Measurements from ENCODE around the gene CSRNP3.

CSRNP3 gene

DNA sequence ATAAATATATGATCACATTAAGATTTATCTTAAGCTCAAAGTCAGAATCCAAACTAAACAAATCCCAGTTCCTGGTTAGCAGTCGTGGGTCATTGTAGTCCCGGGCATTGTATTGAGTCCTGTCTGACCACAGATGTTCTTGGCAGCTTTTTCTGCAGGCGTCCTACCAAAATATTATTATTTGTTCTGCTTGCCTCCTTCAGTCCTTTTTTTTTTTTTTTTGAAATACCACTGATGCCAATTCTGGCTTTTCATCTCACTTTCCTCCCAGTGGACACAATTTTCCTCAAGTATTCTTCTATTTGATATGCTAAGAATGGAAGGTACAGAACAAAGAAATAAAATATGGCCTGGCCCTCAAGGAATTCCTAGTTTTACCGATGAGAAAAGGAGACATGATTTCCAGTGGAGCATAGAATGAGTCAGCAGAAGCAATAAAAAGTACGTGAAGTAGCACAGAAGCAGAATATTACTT, 151.6 kb downstream of the CSRNP3 start:
- TF ChIP-seq HDGF (IDR thresholded peaks at IDR 0.05; ENCODE audit: borderline replicate concordance) (no peak), ELF4 (IDR thresholded peaks at IDR 0.05) (no peak), FOXM1 (IDR thresholded peaks at IDR 0.05; ENCODE audit: borderline replicate concordance) (no peak), LEF1 (IDR thresholded peaks at IDR 0.05; ENCODE audit: borderline replicate concordance) (no peak), TARDBP (IDR thresholded peaks at IDR 0.05) (no peak), SUZ12 (IDR thresholded peaks at IDR 0.05) (no peak), NFRKB (IDR thresholded peaks at IDR 0.05) (no peak), L3MBTL2 (conservative IDR thresholded peaks at IDR 0.05) (no peak), ZNF384 (IDR thresholded peaks at IDR 0.05) (no peak), FOXA1 (IDR thresholded peaks at IDR 0.05) (no peak), ARNT (IDR thresholded peaks at IDR 0.05) (no peak), CTBP1 (IDR thresholded peaks at IDR 0.05; ENCODE audit: borderline replicate concordance) (no peak), SP1 (IDR thresholded peaks at IDR 0.05) (no peak), BHLHE40 (IDR thresholded peaks at IDR 0.05; ENCODE audit: borderline replicate concordance) (no peak), FOXK2 (IDR thresholded peaks at IDR 0.05) (no peak)
- TF ChIP-seq, protein P1, sequence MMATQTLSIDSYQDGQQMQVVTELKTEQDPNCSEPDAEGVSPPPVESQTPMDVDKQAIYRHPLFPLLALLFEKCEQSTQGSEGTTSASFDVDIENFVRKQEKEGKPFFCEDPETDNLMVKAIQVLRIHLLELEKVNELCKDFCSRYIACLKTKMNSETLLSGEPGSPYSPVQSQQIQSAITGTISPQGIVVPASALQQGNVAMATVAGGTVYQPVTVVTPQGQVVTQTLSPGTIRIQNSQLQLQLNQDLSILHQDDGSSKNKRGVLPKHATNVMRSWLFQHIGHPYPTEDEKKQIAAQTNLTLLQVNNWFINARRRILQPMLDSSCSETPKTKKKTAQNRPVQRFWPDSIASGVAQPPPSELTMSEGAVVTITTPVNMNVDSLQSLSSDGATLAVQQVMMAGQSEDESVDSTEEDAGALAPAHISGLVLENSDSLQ (IDR thresholded peaks at IDR 0.05) = no peak
- CTCF ChIA-PET = no interaction called here
- POLR2A ChIA-PET = interaction anchor here (0.9 kb wide), 1 partner anchor 11 kb away, joined by 3 read pairs; no protein-coding TSS in a partner anchor
- DNase-seq (ENCODE audit: extremely low spot score) = no peak

DNA sequence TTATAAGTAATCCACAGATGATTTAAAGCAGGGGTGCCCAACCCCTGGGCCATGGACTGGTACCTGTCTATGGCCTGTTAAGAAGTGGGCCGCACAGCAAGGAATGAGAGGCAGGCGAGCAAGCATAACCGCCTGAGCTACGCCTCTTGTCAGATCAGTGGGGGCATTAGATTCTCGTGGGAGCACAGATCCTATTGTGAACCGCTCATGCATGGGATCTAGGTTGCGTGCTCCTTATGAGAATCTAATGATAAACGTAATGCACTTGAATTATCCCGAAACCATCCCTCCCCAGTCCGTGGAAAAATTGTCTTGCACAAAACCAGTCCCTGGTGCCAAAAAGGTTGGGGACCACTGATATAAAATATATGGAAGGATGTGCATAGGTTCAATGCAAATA, 153.7 kb downstream of the CSRNP3 start:
- DNase-seq (ENCODE audit: extremely low spot score) = no peak
- ChIA-PET POLR2A (no interaction called here), CTCF (no interaction called here)

DNA sequence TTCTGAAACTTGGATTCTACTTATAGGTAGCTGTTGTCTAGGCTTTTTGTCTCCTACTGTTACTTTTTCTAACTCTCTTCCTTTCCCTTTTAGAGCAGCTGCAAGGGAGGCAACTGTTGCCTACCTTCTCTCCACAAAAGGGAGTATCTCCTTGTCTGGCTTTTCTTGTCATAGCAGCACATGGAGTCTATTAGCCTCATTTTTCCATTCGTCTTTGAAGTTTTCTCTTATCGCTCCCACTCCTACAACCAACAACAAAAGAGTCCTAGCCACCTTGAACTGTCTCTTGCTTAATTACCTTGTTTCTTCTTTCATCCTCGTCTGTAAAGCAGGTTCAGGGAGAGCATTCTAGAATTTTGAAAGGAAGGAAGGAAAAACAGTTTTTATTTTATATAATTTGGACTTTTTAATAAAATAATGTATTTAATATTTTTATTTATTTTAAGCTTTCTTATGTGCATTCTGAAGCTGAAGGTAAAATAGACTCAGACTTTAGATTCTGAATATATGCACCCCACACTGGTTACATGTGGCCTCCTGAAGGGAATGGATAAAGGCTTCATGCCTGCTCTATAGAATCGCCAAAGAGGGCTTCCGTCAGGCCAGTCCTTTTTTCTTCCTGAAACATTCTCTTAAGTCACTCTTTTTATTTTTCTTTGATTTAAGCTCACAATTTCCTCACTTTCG, 154.4 kb downstream of the CSRNP3 start:
- no peak for DNase-seq (ENCODE audit: extremely low spot score)
- ChIA-PET CTCF (no interaction called here), POLR2A (no interaction called here)
- TF ChIP-seq FOXA1 (IDR thresholded peaks at IDR 0.05) (no peak), LEF1 (IDR thresholded peaks at IDR 0.05; ENCODE audit: borderline replicate concordance) (no peak), ZNF384 (IDR thresholded peaks at IDR 0.05) (no peak), HDGF (IDR thresholded peaks at IDR 0.05; ENCODE audit: borderline replicate concordance) (no peak), CTBP1 (IDR thresholded peaks at IDR 0.05; ENCODE audit: borderline replicate concordance) (no peak), L3MBTL2 (conservative IDR thresholded peaks at IDR 0.05) (no peak), TARDBP (IDR thresholded peaks at IDR 0.05) (no peak), BHLHE40 (IDR thresholded peaks at IDR 0.05; ENCODE audit: borderline replicate concordance) (no peak), FOXM1 (IDR thresholded peaks at IDR 0.05; ENCODE audit: borderline replicate concordance) (no peak), SP1 (IDR thresholded peaks at IDR 0.05) (no peak), ELF4 (IDR thresholded peaks at IDR 0.05) (no peak)
- TF ChIP-seq, protein P1 (IDR thresholded peaks at IDR 0.05) = no peak

More for the DNA sequence above, 153.7 kb downstream of the CSRNP3 start:
- TF ChIP-seq ARNT (IDR thresholded peaks at IDR 0.05) (no peak), ZNF384 (IDR thresholded peaks at IDR 0.05) (no peak), CTBP1 (IDR thresholded peaks at IDR 0.05; ENCODE audit: borderline replicate concordance) (no peak), FOXK2 (IDR thresholded peaks at IDR 0.05) (no peak), ELF4 (IDR thresholded peaks at IDR 0.05) (no peak), SP1 (IDR thresholded peaks at IDR 0.05) (no peak), FOXA1 (IDR thresholded peaks at IDR 0.05) (no peak), HDGF (IDR thresholded peaks at IDR 0.05; ENCODE audit: borderline replicate concordance) (no peak), TARDBP (IDR thresholded peaks at IDR 0.05) (no peak)

DNA sequence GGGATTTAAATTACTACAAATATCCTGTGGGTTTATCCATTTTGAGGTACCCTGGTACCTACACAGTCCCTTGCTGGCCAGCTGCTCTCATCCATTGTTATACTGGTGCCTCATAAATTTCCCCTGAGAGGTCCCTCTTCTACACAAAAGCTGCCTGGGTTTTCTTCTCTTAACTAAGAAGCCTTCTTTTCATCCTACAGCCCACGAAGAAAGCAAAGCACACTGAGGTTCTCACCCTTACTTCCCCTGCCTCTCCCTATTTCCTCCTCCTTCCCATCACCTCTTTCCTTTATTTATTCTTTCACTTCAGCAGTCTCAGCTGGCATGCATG, 154.9 kb downstream of the CSRNP3 start:
- no peak for TF ChIP-seq SUZ12 (IDR thresholded peaks at IDR 0.05)
- no peak for DNase-seq (ENCODE audit: extremely low spot score)
- ChIA-PET CTCF (no interaction called here), POLR2A (no interaction called here)

DNA sequence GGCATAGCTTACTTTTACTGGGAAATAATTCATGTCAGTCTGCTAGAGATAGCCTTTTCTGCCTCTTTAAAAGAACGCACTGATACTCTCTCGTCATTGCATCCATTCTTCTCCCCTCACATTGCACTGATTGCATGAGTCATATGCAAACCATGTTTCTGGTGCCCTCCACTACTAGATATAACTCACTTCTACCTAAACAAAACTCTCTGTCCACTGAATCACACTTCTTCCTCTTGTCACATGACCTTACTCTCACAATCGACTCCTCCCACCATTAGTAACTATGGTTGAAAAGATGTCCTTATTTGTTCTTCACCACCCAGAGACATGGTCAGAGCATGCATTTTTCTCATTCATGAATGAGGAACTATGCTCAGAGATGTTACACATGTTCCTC, 158.0 kb downstream of the CSRNP3 start:
- ChIA-PET POLR2A (no interaction called here), CTCF (no interaction called here)
- DNase-seq (ENCODE audit: extremely low spot score) = no peak
- TF ChIP-seq SUZ12 (IDR thresholded peaks at IDR 0.05) = no peak
- TF ChIP-seq FOXK2 (IDR thresholded peaks at IDR 0.05) = no peak
- TF ChIP-seq BHLHE40 (IDR thresholded peaks at IDR 0.05; ENCODE audit: borderline replicate concordance) = no peak
- TF ChIP-seq ARNT (IDR thresholded peaks at IDR 0.05) = no peak

DNA sequence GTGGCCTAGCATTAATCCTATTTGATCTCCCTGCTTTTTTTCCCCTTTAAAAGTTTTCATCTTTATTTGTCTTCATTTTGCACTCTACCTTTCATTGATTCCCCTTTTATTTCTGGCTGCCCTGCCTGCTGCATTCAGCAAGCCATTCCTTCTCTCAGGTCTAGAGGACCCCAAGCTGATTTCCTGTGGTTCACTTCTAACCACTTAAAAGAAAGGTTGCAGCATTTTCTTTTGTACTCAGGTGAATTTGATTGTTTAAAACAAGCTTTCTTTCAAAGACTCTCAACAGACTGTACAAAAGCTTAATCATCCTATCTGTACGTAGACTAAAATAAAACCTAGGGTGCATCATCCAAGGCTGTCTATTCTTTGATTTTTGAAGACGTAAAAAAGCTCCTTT, 160.3 kb downstream of the CSRNP3 start:
- POLR2A ChIA-PET = no interaction called here
- no peak for TF ChIP-seq LEF1 (IDR thresholded peaks at IDR 0.05; ENCODE audit: borderline replicate concordance)
- no peak for TF ChIP-seq NFRKB (IDR thresholded peaks at IDR 0.05)
- no peak for TF ChIP-seq HDGF (IDR thresholded peaks at IDR 0.05; ENCODE audit: borderline replicate concordance)
- no peak for TF ChIP-seq FOXA1 (IDR thresholded peaks at IDR 0.05)
- TF ChIP-seq ARNT (IDR thresholded peaks at IDR 0.05) = no peak
- no peak for TF ChIP-seq L3MBTL2 (conservative IDR thresholded peaks at IDR 0.05)
- no peak for TF ChIP-seq ELF4 (IDR thresholded peaks at IDR 0.05)
- no peak for TF ChIP-seq CTBP1 (IDR thresholded peaks at IDR 0.05; ENCODE audit: borderline replicate concordance)

DNA sequence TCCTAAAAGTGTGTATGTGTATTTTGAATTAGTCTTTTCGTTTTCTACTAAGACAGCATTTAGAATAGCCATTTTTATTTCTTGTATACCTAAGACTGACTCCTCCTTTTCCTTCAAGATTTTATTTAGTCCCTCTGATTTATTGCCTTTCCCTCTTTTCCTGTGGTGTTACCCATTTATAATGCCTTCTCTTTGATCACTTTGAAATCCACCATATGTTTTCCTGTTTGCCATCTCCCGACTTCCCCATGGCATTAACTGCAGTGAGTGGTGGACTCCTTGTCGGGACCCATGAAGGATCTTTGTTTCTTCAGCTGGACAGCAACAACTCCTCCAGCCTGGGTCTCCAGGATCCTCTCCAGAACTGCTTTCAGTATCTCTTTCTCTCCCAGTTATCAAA, 160.7 kb downstream of the CSRNP3 start:
- ChIA-PET CTCF (no interaction called here), POLR2A (no interaction called here)
- DNase-seq (ENCODE audit: extremely low spot score) = no peak
- TF ChIP-seq, protein P1 (IDR thresholded peaks at IDR 0.05) = peak; percentile 24; the same call in 1 of the 2 replicates
- no peak for TF ChIP-seq SUZ12 (IDR thresholded peaks at IDR 0.05)

More for the DNA sequence above, 160.3 kb downstream of the CSRNP3 start:
- CTCF ChIA-PET = no interaction called here
- no peak for DNase-seq (ENCODE audit: extremely low spot score)

Data from HEK293T (cell line).